ENCODE results near the gene MYO1D. TPM values are rescaled to one million over a fixed set of nuclear protein-coding genes. Genes with fewer than 3 reads are reported as not detected.

MYO1D gene
- total RNA-seq, 4 donors from 2014 or later = 247 to 569 (median 444) TPM

- intact Hi-C loops (cut with DNase I; ENCODE audit: low total_unique reads) (no loop called here), in situ Hi-C loops (cut with MboI; ENCODE audit: low pct_ligation_motif_present in 1 of 4, low pct_unique_long_range_greater_than_20kb in 1 of 4, low sequenced_read_pairs in 3 of 4) (no loop called here)
- Histone ChIP-seq H3K9me3 (no peaks in the 10 kb centered on the region), H3K36me3 (no peaks in the 10 kb centered on the region), H3K27ac (no peak overlapping the region), H3K4me3 (no peak overlapping the region), H3K4me1 (peaks cover 0 to 10% (median 4%) of the 10 kb centered on the region in 4 donors), H3K27me3 (no peaks in the 10 kb centered on the region)
- no peak for DNase-seq
- TF ChIP-seq POLR2A (IDR thresholded peaks at IDR 0.05) (no peak), CTCF (IDR thresholded peaks at IDR 0.05) (no peak), EP300 (IDR thresholded peaks at IDR 0.05; ENCODE audit: low read depth) (no peak), POLR2AphosphoS5 (IDR thresholded peaks at IDR 0.05) (no peak)
- 94 to 97% methylated on average over 11 to 12 of the region's 12 CpGs for WGBS, 2 donors (ENCODE audit: low coverage in 1 of 2)
Measured at GRCh38 chr17:32555611-32556310, 321.2 kb downstream of the MYO1D start.

- Histone ChIP-seq H3K36me3 (no peaks in the 10 kb centered on the region), H3K27me3 (no peaks in the 10 kb centered on the region), H3K4me3 (no peak overlapping the region), H3K9me3 (no peaks in the 10 kb centered on the region), H3K27ac (no peak overlapping the region), H3K4me1 (peaks cover 0 to 10% (median 4%) of the 10 kb centered on the region in 4 donors)
- DNase-seq = no peak
- in situ Hi-C loops (cut with MboI; ENCODE audit: low pct_ligation_motif_present in 1 of 4, low pct_unique_long_range_greater_than_20kb in 1 of 4, low sequenced_read_pairs in 3 of 4) = no loop called here
- WGBS, 2 donors (ENCODE audit: low coverage in 1 of 2) = 45 to 56% methylated on average over 3 of the region's 3 CpGs
- intact Hi-C loops (cut with DNase I; ENCODE audit: low total_unique reads) = no loop called here
- TF ChIP-seq EP300 (IDR thresholded peaks at IDR 0.05; ENCODE audit: low read depth) (no peak), POLR2AphosphoS5 (IDR thresholded peaks at IDR 0.05) (no peak), POLR2A (IDR thresholded peaks at IDR 0.05) (no peak), CTCF (IDR thresholded peaks at IDR 0.05) (no peak)
Measured at GRCh38 chr17:32553168-32553567, 323.8 kb downstream of the MYO1D start.

- Histone ChIP-seq H3K9me3 (no peaks in the 10 kb centered on the region), H3K4me1 (peaks cover 0 to 10% (median 4%) of the 10 kb centered on the region in 4 donors), H3K4me3 (no peak overlapping the region), H3K27me3 (no peaks in the 10 kb centered on the region), H3K27ac (no peak overlapping the region), H3K36me3 (no peaks in the 10 kb centered on the region)
- TF ChIP-seq POLR2AphosphoS5 (IDR thresholded peaks at IDR 0.05) (no peak), CTCF (IDR thresholded peaks at IDR 0.05) (no peak), EP300 (IDR thresholded peaks at IDR 0.05; ENCODE audit: low read depth) (no peak), POLR2A (IDR thresholded peaks at IDR 0.05) (no peak)
- in situ Hi-C loops (cut with MboI; ENCODE audit: low pct_ligation_motif_present in 1 of 4, low pct_unique_long_range_greater_than_20kb in 1 of 4, low sequenced_read_pairs in 3 of 4) (no loop called here), intact Hi-C loops (cut with DNase I; ENCODE audit: low total_unique reads) (no loop called here)
- no peak for DNase-seq
Measured at GRCh38 chr17:32552280-32552679, 324.6 kb downstream of the MYO1D start.

GRCh38 chr17:32551186-32551955 lies 325.6 kb downstream of the MYO1D start:
- intact Hi-C loops (cut with DNase I; ENCODE audit: low total_unique reads) (no loop called here), in situ Hi-C loops (cut with MboI; ENCODE audit: low pct_ligation_motif_present in 1 of 4, low pct_unique_long_range_greater_than_20kb in 1 of 4, low sequenced_read_pairs in 3 of 4) (no loop called here)
- DNase-seq = no peak
- H3K4me1 ChIP-seq = peaks cover 0 to 10% (median 4%) of the 10 kb centered on the region in 4 donors
- H3K27me3 ChIP-seq = no peaks in the 10 kb centered on the region
- H3K27ac ChIP-seq = no peak overlapping the region
- no peak for TF ChIP-seq EP300 (IDR thresholded peaks at IDR 0.05; ENCODE audit: low read depth)
- TF ChIP-seq POLR2A (IDR thresholded peaks at IDR 0.05) = no peak
- no peak for TF ChIP-seq CTCF (IDR thresholded peaks at IDR 0.05)
- no peak for TF ChIP-seq POLR2AphosphoS5 (IDR thresholded peaks at IDR 0.05)
- no peaks in the 10 kb centered on the region for H3K36me3 ChIP-seq
- 85 to 95% methylated on average over 5 to 8 of the region's 8 CpGs for WGBS, 2 donors (ENCODE audit: low coverage in 1 of 2)
- no peak overlapping the region for H3K4me3 ChIP-seq
- H3K9me3 ChIP-seq = no peaks in the 10 kb centered on the region
